Hepatocyte (in vitro differentiated cells): ENCODE data around the gene TLN1.

Source experiments
- EZH2phosphoT487 ChIP-seq: fragments of 200-600 bp; sonication (generic); IDR thresholded peaks from one replicate; pipeline ENCODE4 v1.6.1; 2018; ENCODE audit warnings: antibody characterized with exemption, mild to moderate bottlenecking, low read depth, moderate library complexity; ENCODE audit not compliant: unreplicated experiment, severe bottlenecking
- TF ChIP-seq, protein P1 (sequence below): fragments of 200-600 bp; sonication (generic); IDR thresholded peaks from 2 replicates; pipeline ENCODE4 v1.5.1; 2016; ENCODE audit warnings: antibody characterized with exemption, mild to moderate bottlenecking; ENCODE audit not compliant: poor library complexity

DNA sequence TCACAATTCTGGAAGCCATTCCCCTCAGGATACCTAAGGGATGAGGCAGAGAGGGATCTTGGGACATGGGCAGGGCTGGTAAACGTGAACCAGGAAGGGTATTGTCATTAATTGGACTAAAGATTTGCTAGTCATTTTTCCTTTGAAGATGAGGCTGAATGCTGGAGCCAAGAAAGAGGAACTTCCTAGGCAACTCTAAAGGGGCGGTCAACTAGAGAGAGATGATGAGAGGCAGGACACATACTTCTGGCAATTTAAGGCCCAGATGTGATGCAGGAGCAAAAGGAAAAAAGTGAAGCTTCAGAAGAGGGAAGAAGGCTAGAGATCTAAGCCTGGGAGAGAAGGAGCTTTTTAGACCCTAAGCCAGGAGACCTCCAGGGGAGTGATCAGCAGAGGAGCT is 11.5 kb upstream of the TLN1 start:
- TF ChIP-seq, protein P1, sequence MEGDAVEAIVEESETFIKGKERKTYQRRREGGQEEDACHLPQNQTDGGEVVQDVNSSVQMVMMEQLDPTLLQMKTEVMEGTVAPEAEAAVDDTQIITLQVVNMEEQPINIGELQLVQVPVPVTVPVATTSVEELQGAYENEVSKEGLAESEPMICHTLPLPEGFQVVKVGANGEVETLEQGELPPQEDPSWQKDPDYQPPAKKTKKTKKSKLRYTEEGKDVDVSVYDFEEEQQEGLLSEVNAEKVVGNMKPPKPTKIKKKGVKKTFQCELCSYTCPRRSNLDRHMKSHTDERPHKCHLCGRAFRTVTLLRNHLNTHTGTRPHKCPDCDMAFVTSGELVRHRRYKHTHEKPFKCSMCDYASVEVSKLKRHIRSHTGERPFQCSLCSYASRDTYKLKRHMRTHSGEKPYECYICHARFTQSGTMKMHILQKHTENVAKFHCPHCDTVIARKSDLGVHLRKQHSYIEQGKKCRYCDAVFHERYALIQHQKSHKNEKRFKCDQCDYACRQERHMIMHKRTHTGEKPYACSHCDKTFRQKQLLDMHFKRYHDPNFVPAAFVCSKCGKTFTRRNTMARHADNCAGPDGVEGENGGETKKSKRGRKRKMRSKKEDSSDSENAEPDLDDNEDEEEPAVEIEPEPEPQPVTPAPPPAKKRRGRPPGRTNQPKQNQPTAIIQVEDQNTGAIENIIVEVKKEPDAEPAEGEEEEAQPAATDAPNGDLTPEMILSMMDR, result no peak
- TF ChIP-seq EZH2phosphoT487, result no peak
